ENCODE results near the gene SLCO2A1. TPM values are rescaled to one million over a fixed set of nuclear protein-coding genes. Genes with fewer than 3 reads are reported as not detected.

The SLCO2A1 gene
- total and polyA plus RNA-seq, 11 donors: 2.8 to 28.4 (median 13.9) TPM

GRCh38 chr3:134036291-134036690, 6.6 kb upstream of the SLCO2A1 start:
- H3K4me1 ChIP-seq: peaks cover 0 to 8% (median 0%) of the 10 kb centered on the region in 12 donors
- no peak overlapping the region for H3K4me3 ChIP-seq
- TF ChIP-seq CTCF (IDR thresholded peaks at IDR 0.05) (no peak), POLR2A (IDR thresholded peaks at IDR 0.05) (no peak)
- no peak for DNase-seq
- intact Hi-C loops (cut with DNase I): loop anchor here in 2 of 10 donors (5.0 to 10.0 kb wide), 2 partner anchors 101 to 104 kb away; no protein-coding TSS in a partner anchor
- 87 to 94% (median 91%) methylated on average over 2 to 5 of the region's 5 CpGs for WGBS, 4 donors
- H3K36me3 ChIP-seq: no peaks in the 10 kb centered on the region
- ATAC-seq: no peak
- H3K27me3 ChIP-seq: no peaks in the 10 kb centered on the region
- H3K9me3 ChIP-seq: no peaks in the 10 kb centered on the region
- H3K27ac ChIP-seq: no peak overlapping the region

GRCh38 chr3:134035836-134036235, 6.1 kb upstream of the SLCO2A1 start:
- Histone ChIP-seq H3K4me3 (no peak overlapping the region), H3K9me3 (no peaks in the 10 kb centered on the region), H3K36me3 (no peaks in the 10 kb centered on the region), H3K4me1 (peaks cover 0 to 8% (median 0%) of the 10 kb centered on the region in 12 donors), H3K27ac (no peak overlapping the region), H3K27me3 (no peaks in the 10 kb centered on the region)
- WGBS, 4 donors: 93 to 94% (median 94%) methylated on average over 7 to 8 of the region's 8 CpGs
- intact Hi-C loops (cut with DNase I): loop anchor here in 2 of 10 donors (5.0 to 10.0 kb wide), 2 partner anchors 101 to 104 kb away; no protein-coding TSS in a partner anchor
- no peak for TF ChIP-seq CTCF (IDR thresholded peaks at IDR 0.05)
- TF ChIP-seq POLR2A (IDR thresholded peaks at IDR 0.05): no peak
- no peak for ATAC-seq
- no peak for DNase-seq

GRCh38 chr3:134034005-134034785, 4.5 kb upstream of the SLCO2A1 start:
- WGBS, 4 donors: 90 to 93% (median 92%) methylated on average over 6 of the region's 6 CpGs
- DNase-seq (no peak), ATAC-seq (no peak)
- intact Hi-C loops (cut with DNase I): loop anchor here in 3 of 10 donors (5.0 to 10.0 kb wide), 3 partner anchors 87 to 99 kb away; no protein-coding TSS in a partner anchor
- Histone ChIP-seq H3K4me1 (peaks cover 0 to 20% (median 1%) of the 10 kb centered on the region in 12 donors), H3K4me3 (no peak overlapping the region), H3K9me3 (no peaks in the 10 kb centered on the region), H3K27ac (no peak overlapping the region), H3K27me3 (peaks cover 0 to 6% (median under 1%) of the 10 kb centered on the region in 9 donors), H3K36me3 (no peaks in the 10 kb centered on the region)
- TF ChIP-seq POLR2A (IDR thresholded peaks at IDR 0.05) (no peak), CTCF (IDR thresholded peaks at IDR 0.05) (no peak)

GRCh38 chr3:134033315-134033996, 3.7 kb upstream of the SLCO2A1 start:
- Histone ChIP-seq H3K4me3 (no peak overlapping the region), H3K27me3 (peaks cover 0 to 13% (median 7%) of the 10 kb centered on the region in 9 donors), H3K27ac (no peak overlapping the region), H3K9me3 (no peaks in the 10 kb centered on the region), H3K36me3 (no peaks in the 10 kb centered on the region), H3K4me1 (peaks cover 0 to 20% (median 3%) of the 10 kb centered on the region in 12 donors)
- 90 to 94% (median 92%) methylated on average over 8 of the region's 8 CpGs for WGBS, 4 donors
- no peak for ATAC-seq
- intact Hi-C loops (cut with DNase I): loop anchor here in 3 of 10 donors (5.0 to 10.0 kb wide), 3 partner anchors 86 to 99 kb away; no protein-coding TSS in a partner anchor
- TF ChIP-seq POLR2A (IDR thresholded peaks at IDR 0.05): no peak
- no peak for TF ChIP-seq CTCF (IDR thresholded peaks at IDR 0.05)
- DNase-seq: no peak
